Measurements from ENCODE around the gene GFER.

Gene GFER

DNA sequence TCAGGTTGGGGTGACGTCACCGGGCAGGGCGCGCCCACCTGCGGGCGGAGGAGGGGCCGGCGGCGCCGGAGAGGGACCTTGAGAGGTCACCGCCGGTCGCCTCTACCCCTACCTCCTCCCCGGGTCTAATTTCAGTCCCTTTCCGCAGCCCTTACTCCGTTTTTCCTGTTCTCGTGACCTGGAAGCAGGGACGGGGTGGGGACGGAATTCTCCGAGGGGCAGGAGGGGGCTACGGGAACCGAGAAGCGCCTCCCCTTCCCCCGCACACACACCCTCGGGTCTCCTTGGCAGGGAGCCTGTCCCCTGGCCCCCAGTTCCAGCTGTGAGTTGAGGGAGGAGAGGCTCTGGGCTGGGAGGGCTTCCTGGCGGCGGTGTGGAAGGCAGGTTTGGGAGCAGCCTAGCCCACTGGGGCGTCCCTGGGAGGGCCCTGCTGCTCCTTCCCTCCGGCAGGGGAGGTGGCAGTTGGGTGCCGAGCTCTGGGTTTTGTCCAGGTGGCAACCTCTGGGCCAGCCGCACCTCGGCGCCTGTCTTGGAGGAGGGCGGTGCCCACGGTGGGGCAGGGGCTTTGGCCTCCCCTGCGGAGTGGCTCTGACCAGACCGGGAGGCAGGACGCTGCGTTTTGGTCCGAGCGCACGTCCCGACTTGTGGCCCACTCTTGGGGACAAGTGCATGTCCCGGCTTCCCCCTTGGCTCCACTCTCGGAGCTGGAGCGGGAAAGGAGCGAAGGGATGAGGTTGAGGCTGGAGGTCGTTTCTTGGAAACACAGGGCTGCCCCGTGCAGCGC is 6.5 kb downstream of the GFER start:
- no peak for DNase-seq (ENCODE audit: low read depth)

DNA sequence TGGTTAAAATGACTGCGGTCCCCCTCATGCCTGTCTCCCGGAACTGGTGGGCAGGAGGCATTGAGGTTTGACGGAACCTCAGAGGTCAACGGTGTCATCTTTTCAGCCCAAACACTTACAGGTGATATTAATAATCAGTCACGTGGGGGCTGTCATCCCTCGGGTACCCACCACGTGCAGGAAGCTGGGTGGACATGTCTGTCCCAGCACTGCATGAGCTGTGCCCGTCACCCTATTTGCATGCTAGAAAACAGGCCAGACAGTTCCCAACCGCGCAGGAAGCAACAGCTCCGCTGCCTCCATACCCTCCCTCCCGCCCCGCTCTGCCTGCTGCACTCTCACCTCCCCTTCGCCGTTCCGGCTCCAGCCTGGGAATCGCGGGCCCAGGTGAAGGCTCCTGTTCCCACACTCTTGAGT is 7.2 kb downstream of the GFER start:
- DNase-seq (ENCODE audit: low read depth) = no peak

DNA sequence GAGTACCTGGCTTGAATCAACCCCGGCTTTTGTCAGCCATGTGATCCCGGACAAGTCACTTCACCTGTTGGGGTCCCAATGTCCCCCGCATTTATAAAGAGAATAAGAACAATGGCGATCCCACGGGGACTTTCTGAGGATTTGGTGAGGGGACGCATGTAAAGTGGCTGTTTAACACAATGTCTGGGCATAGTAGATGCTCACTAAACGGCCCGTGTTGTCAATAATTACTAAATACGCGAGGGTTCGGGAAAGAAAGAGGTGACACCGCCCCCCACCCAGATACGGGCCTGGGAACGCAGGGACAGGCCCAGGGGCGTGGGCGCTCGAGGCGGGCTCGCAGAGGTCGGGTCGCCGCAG is 7.6 kb downstream of the GFER start:
- no peak for DNase-seq (ENCODE audit: low read depth)

DNA sequence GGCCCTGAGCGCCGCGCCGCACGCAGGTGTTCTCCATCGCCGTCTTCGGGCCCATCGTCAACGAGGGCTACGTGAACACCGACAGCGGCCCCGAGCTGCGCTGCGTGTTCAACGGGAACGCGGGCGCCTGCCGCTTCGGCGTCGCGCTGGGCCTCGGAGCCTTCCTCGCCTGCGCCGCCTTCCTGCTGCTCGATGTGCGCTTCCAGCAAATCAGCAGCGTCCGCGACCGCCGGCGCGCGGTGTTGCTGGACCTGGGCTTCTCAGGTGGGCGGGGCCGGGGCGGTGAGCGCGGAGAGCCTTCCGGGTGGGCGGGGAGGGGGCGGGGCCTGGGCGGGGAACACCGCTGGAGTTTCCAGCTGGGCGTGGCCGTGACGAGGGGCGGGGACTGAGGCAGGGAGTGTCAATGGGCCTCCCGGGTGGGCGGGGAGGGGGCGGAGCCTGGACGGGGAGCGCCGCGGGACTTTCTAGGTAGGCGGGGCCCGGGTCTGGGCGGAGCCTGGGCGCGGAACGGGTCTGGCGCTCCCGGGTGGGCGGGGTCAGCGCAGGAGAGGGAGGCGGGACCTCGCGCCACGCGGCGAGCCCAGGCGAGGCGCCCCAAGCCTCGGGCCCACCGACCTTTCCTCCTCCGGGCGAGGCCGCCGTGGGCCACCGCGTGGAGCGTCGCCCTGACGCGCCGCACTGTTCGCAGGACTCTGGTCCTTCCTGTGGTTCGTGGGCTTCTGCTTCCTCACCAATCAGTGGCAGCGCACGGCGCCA is 8.1 kb downstream of the GFER start:
- DNase-seq (ENCODE audit: low read depth) = peak; percentile 97

DNA sequence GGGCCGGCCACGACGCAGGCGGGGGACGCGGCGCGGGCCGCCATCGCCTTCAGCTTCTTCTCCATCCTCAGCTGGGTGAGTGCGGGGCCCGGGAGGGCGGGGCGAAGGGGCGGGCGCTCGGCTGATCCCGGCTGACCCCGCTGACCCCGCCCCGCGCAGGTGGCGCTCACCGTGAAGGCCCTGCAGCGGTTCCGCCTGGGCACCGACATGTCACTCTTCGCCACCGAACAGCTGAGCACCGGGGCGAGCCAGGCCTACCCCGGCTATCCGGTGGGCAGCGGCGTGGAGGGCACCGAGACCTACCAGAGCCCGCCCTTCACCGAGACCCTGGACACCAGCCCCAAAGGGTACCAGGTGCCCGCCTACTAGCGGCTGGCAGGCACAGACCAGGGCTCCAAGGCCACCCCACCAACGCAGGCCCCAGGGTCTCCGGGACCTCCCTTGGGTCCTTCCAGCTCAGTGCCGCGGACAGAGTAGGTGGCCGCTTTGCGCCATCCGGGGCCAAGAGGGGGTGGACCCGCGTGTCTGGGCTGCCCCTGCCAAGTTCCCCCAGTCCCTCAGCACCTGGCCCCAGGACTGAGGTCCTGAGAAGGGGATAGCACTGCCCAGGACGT is 8.8 kb downstream of the GFER start:
- no peak for DNase-seq (ENCODE audit: low read depth)

DNA sequence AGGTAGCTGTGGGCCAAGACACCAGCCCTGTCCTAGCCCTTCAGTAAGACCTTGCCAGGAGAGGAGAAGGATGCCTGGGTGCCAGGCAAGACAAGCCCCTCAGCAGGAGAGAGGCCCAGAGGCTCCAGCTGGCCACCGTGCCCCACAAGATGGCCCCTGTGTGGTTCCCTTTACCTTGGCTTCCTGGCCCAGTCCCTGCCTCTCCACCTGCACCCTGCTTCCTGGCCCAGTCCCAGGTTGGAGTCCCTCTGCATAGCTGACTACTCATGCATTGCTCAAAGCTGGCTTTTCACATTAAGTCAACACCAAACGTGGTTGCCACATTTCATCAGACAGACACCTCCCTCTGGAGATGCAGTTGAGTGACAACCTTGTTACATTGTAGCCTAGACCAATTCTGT is 9.7 kb downstream of the GFER start:
- DNase-seq (ENCODE audit: low read depth) = no peak

DNA sequence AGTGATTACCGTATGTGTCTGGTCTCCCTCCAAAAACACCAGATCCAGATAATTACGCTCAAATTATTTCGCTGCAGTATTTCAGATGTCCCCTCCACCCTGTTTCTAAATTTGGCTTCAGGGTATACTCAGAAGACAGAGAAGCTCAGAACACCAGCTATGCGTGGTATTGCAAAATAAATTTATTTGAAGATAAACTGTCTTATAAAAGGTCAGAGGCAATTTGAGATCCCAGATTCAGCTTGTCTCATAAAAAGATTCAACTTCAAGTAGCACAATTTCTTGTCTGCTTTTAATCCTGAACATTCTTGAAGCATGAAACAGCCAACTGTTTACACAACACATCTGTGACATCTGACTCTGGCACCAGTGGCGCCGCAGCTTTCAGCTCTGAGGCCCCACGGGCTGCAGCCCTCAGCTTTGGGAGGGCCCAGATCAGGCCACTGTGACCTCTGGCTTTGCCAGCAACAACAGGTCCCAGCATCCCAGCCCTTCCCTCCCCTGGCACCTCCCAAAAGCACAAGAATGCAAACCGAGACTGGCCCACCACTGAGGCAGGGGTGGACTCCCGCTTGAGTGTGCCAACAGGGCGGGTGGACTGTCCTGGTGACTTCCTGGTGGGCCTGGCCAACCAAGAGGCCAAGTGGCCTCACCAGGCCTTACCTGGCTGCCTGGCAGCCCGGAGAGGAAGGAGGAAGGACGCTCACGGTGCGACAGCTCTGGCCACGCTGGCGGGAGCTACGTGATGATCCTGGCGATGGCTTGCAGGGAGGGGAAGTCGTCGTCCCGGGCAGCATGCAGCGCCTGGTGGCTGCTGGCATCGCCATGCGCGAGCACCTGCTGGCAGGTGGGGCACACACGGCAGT is 13.7 kb downstream of the GFER start:
- no peak for DNase-seq (ENCODE audit: low read depth)

DNA sequence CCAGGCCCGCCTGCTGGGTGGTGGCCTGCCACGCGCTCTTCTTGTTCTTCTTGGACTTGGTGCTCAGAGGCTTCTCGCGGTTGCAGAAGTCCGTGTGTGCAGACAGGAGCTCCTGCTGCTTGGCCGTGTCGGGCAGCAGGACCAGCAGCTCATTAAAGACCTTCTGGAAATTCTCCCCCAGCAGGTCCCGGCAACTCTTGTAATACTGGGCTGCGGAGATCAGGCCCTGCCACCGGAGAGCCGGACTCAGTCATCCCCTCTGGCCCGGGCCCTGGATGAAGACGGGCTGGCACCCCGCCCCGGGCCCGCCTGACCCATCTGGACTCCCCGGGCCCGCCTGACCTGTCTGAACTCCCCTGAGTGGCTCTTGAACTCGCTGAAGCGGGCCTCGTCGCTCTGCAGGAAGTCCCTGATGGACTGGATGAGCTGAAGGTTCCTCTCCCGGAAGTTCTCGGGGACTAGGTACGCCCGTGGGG is 14.4 kb downstream of the GFER start:
- no peak for DNase-seq (ENCODE audit: low read depth)

DNA sequence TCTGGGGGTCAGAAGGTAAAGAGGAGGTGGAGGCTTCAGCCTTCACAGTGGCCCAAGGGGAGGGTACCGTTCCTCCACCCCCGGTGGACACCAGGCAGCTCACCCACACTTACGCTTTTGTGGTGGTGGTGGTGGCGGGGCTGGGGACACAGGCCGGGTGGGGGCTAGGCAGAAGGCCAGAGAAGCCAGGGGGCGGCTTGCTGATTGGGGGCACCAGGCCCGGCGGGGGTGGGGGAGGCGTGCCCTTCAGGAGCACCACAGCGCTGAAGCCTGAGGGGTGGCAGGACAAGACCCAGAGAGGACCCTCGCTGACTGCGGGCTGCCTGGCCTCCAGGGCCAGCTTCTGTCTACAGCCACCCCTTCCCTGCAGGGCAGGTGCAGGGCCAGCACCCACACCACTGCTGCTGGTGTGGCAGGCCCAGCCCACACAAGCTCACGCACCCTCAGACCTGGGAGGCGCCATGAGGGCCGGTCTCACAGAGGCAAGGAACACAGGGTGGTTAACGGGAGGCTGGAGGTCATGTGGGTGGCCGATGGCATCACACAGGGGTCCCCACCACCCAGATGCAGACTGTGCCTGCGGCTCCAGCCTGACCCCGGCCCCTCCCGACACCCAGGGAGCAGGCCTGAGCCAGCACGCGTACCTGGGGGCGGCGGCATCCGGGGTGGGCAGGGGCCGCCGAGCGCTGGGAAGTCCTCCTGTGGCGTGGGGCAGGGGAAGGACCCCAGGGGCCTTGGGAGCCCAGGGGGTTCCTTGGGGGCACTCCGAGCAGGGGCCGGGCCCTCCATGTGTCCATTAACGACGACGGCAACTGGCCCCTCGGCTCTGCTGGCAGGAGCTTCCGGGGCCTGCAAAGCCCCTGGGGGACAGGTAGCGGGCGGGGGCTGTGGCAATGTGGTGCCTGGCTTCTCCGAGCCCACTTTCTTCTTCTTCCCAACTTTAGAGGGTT is 15.1 kb downstream of the GFER start:
- DNase-seq (ENCODE audit: low read depth) = no peak

DNA sequence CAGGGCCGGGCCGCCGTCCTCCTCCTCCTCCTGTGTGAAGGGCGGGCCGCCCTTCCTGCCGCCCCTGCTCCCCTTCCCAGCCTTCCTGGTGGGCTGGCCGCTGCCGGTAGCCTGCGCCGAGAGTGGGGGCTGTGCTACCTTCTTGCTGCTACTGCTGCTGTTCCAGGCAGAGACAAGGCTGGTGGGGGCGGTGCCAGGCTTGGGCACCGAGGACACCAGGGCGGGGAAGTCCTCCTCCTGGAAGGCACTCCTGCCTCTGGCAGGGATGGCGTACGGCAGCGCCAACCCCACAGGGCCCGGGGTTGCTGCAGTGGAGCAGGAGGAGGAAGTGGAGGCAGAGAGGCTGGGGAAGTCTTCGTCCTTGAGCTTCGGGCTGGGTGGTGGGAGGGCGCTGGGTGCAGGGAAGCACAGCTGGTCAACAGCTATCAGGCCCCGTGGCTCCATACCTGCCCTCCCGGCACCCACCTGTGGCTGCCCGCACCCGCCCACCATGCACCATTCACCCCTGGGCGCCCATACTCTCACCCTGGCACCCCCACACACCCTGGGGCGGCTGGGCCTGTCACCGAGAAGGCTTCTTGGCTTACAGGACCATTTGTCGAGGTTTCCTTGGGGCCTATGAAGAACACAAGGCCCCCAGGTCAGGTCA is 16.0 kb downstream of the GFER start:
- DNase-seq (ENCODE audit: low read depth) = no peak

DNA sequence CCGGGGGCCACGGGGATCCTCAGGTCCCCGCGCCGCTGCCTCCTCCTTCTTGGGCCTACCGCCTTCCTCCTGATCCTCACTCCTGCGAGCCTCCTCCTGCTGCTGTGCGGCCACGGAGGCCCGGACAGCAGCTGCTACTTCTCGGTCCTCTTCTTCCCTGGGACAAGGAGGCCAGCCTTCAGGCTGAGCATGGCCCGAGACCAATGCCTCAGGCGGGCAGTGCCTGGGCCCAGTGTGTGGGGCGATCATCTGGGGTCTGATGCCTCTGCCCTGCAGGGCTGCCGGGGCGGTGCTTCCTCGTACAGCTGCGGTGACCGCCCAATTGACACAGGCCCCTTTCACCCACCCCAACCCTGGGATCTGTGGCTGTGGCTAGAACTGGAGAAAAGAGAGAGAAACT is 17.0 kb downstream of the GFER start:
- no peak for DNase-seq (ENCODE audit: low read depth)

DNA sequence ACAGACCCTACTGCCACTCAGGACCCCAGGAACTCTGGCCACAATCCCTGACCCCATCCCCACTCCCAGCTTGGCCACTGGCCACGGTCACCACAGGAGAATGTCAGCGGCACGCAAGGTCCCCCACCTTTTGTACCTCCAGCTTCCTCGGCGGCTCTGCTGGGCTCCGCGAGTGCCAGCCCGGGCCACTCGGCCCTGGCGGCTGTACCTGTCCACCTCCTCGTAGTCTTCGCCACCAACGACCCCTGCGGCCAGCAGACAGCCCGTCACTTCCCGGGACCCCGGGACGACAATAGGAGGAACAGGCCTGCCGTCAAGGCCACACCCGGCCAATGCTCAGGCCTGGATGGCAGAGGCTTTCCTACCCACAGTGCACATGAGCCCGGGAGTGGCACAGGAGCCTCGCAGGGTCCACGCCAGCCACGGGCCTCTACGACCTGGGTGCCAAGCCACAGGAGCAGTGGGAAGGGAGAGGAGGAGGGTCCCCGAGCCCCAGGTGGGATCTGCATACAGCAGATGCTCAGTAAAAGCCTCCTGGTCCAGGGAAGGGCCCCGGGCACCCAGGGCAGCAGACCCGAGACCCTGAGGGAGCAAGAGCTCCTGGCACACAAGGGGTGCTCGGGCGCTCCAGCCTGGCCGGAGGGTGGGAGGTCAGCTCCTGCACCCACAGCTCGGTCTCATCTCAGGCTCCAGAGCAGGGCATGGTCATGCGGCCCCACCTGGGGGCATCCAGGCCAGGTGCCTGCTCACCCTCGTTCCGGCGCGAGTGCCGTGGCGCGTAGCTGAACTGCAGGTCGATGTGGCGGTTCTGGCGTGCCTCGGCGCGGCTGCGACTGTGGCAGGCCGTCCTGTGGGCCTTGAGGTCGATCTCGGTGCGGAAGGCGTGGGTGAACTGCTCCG is 17.7 kb downstream of the GFER start:
- DNase-seq (ENCODE audit: low read depth) = no peak

DNA sequence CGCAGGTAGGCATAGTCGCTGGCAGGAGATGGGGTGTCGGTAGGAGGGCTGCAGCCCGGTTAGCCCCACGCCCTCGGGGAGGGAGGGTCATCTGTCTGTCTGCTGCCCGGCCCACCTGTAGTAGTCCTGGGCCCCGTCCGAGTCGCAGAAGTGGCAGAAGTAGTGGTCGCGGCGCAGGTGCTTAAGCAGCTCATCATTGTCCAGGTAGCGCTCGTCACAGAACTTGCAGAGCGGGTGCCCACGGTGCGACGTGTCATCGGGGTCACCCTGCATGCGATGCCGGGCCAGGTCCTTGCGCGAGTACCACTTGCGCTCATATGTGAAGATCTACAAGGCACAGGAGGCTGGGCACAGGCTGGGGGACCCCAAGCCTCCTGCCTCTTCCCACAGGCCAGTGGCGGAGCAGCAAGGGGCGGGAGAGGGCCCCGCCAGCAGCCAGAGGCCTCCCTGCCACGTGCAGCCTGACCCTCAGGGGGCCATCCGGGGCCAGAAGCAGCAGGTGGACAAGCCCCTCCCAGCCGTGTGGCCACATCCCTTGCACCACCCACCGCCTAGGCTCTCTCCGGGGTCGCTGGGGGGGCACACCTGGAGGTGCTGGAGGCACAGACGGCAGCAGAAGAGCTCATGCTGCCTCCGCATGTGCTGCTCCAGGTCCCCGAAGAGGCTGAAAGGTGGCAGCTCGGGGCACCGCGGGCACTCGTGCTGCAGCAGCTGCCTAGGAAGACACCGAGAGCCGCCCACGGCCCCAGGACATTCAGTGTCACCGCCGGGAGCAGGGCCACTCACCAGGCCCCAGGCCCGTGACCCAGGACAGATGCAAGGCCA is 18.6 kb downstream of the GFER start:
- DNase-seq (ENCODE audit: low read depth) = no peak

DNA sequence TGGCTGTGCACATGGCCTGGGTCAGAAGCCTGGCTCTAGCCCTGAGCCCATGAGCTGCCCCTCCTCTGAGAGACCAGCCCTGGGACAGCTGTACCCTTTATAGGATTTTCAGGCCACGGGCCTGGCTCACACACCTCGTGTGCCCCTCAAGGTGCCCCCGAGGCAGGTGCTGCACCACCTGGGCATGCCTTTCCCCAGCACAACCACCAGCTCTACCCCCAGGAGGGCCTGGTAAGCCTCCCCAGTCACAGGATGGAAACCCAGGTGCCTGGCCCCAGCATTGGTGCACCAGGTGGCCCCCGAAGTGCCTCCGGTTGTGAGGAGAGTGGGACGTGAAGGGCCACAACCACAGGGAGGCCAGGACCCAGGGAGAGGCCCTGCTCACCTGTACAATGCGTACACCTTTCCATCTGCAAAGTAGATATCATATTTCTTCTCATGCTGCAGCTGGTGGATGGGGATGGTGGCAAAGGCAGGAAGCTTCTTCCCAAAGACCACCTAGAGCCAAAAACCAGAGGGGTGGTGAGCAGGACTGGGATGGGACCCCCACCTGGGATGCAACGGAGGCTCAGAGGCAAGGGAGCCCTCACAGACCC is 19.3 kb downstream of the GFER start:
- no peak for DNase-seq (ENCODE audit: low read depth)

DNA sequence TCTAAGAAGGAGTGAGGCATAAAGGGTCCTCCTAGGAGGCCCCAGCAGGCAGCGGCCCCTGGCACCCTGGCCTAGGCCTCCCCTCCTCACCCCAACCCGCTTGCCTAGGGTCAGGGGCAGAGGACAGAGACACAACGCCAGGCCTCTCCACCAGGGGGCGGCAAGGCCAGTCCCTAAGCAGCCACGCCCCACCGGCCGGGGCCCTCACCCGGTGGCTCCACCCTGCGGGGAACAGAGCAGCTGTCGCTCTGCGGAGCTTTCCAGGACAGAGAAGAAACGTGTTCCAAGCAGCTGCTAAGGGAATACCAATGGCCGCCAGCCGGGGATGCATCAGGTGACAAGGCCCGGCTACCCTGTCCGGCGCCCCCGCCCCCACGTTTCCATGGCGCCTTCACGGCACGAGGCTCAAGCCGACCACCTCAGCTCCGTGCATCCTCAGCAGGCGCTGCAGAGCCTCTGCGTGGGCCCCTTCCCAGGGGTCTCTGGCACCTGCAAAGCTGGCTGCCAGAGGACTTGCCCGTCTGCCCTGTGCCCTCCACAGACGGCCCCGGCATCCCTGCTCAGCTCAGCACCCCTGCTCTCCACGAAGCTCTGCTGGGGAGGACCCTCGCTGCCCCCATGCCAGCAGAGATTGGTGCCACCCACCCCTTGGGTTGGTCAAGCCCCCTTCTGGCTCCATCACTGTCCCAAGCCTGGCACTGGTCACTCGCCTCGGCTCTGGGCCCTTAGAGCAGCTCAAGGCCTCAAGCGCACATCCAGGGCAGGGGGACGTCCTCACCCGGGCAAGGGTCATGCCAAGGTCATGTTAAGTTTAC is 20.0 kb downstream of the GFER start:
- peak; percentile 65 for DNase-seq (ENCODE audit: low read depth)

DNA sequence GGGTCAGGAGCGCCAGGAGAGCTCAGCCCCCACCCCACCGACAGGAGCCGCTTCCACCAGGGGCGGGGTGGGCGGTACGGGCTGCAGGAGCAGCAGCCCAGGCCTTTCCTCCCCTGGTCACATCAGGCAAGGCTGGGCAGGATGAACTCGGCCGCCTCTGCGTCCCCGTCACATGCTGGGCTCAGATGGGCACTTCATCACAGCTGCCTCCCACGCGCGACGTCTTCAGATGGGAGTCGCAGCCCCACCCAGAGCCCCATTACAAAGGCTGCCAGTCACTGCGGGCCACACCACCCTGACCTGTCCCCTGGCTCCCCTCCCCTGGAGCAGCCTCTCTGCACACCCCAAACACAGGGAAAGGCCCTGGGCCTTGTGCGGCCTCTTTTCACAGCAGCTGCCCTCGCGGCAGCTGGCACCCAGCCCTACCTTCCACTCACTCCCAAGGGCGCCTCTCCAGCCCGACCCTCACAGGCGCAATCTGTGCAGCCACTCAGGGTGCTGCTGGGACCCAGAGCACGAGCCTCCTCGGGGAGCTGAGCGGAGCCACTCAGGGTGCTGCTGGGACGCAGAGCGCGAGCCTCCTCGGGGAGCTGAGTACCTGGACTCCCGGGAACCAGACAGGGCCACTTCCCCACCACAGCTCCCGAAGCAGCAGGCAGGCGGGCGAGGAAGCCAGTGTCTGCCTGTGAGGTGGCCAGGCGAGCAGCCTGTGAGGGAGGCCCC is 21.0 kb downstream of the GFER start:
- DNase-seq (ENCODE audit: low read depth) = no peak

DNA sequence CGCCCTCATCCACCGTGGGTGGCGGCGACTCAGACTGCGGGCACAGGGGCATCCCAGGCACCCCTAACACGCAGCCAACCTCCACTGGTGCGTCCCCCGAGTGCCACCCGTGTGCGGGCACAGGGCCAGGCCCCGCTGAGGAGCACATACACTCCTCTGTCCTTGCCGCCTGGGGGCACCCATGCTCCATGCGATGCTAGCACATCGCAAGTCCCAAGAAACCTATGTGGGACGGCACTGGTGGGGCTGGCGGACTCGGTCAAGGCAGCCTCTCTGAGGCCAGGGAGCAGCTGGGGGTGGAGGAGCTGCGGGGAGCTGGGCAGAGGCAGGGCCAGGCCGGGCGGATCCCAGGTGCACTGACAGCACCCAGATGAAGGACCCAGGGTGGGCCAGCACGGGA is 21.7 kb downstream of the GFER start:
- DNase-seq (ENCODE audit: low read depth) = no peak

Data from stimulated activated CD8-positive, alpha-beta memory T cell treated with anti-CD3 and anti-CD28 coated beads, Interleukin-12 subunit alpha, Interleukin-12 subunit beta, amount 100 ng/mL, for 4 hours (primary cell).